ENCODE data around the gene RIMS3. TPM values are rescaled to one million over a fixed set of nuclear protein-coding genes. Genes with fewer than 3 reads are reported as not detected.
A peak's percentile ranks its signal among the peaks of the same experiment; 100 is the strongest.

Gene RIMS3
- total RNA-seq, 1 experiment from 2014 or later = 9.0 TPM

DNA sequence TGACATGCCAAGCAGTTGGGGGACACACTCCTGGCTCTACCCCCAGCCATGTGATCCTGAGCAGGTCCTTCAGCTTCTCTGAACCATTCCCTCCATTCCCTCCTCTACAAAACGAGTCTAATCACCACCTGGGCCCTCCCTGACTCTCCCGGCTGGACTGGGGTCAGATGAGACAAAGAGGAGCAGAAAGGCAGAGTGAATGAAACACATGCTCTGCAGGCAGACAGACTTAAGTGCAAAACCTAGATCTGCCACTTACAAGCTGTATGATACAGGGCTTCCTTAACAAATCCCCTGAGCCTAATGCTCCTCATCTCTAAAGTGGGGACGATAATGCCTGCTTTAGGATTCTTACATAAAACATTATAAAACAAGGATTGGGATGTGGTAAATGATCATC, 17.3 kb downstream of the RIMS3 start:
- ChIA-PET RAD21 (ENCODE audit: low non-redundant PET in 1 of 2, low total read pairs in 2 of 2, uncharacterized antibody in 2 of 2, unreplicated experiment in 2 of 2) (no interaction called here), POLR2A (no interaction called here)

DNA sequence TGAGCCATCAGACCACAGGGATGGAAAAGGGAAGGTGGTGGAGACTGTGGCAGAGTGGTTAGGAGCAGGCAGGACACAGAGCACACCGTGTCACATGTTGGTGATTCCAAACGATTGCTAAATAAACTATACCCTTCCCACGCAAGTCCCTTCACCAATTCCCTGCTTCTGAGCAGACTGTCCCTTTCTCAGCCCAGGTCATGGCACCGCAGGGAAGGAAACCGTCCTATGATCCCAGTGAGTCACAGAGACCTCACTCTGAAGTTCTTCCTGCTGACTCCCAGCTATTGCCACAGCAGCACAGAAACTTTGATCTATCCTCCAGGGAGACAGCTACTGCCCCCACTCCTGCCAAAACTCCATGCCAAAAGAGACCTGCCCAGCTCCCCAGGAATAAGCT, 19.2 kb downstream of the RIMS3 start:
- Histone ChIP-seq H3K27ac (ENCODE audit: low read depth, low read length) (0 out of 2 replicates have a peak overlapping the region, but pooled peaks have one; percentile 1), H3K27me3 (ENCODE audit: insufficient read depth, low read length) (no peaks in the 10 kb centered on the region), H4K20me1 (ENCODE audit: insufficient read depth) (no peaks in the 10 kb centered on the region), H3K9me2 (ENCODE audit: insufficient read depth) (no peaks in the 10 kb centered on the region), H3K79me2 (ENCODE audit: insufficient read depth, low read length) (no peaks in the 10 kb centered on the region), H3K9me3 (ENCODE audit: control insufficient read depth in 1 of 2, insufficient read depth in 1 of 2, low read depth in 1 of 2, low read length in 2 of 2) (no peaks in the 10 kb centered on the region), H3K4me1 (ENCODE audit: control insufficient read depth in 1 of 2, insufficient read depth in 2 of 2, low read length in 2 of 2) (peaks cover 13 to 49% of the 10 kb centered on the region in 2 experiments), H3K9ac (ENCODE audit: low read length) (peak overlapping the region; percentile 32; the same call in 1 of the 2 replicates), H3K4me3 (replicated peaks in 1 of 2; ENCODE audit: low read depth in 1 of 2, low read length in 2 of 2) (peak overlapping the region in 1 of 2 experiments; percentile 19; a peak in 2 of 4 replicates), H3K36me3 (ENCODE audit: control insufficient read depth in 1 of 2, insufficient read depth in 2 of 2, low read length in 2 of 2) (no peaks in the 10 kb centered on the region), H3K4me2 (ENCODE audit: low read length) (peak overlapping the region; percentile 78), H2AFZ (ENCODE audit: low read depth, low read length, poor library complexity, severe bottlenecking) (no peak overlapping the region)
- ChIA-PET CTCF (interaction anchor here (1.2 kb wide), 1 partner anchor 15 kb away, joined by 3 read pairs; no protein-coding TSS in a partner anchor), RAD21 (ENCODE audit: low non-redundant PET in 1 of 2, low total read pairs in 2 of 2, uncharacterized antibody in 2 of 2, unreplicated experiment in 2 of 2) (no interaction called here), POLR2A (no interaction called here)
- TF ChIP-seq EZH2 (IDR thresholded peaks at IDR 0.05) = no peak
- peak; percentile 48; the same call in 1 of the 2 replicates for TF ChIP-seq EGR1 (IDR thresholded peaks at IDR 0.05; ENCODE audit: low read depth)
- TF ChIP-seq TCF7L2 (IDR thresholded peaks at IDR 0.05; ENCODE audit: borderline replicate concordance, extremely low read depth, insufficient read depth, insufficient read length) = peak; percentile 79
- peak; percentile 92 for TF ChIP-seq CEBPB (IDR thresholded peaks at IDR 0.05; ENCODE audit: low read depth)
- TF ChIP-seq, protein P1, sequence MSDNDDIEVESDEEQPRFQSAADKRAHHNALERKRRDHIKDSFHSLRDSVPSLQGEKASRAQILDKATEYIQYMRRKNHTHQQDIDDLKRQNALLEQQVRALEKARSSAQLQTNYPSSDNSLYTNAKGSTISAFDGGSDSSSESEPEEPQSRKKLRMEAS (IDR thresholded peaks at IDR 0.05) = 0 out of 2 replicates have a peak, but pooled peaks have one; percentile 35
- TF ChIP-seq FOSL1 (IDR thresholded peaks at IDR 0.05; ENCODE audit: low read depth) = peak; percentile 81
- peak; percentile 34; the same call in 1 of the 2 replicates for TF ChIP-seq POLR2AphosphoS5 (IDR thresholded peaks at IDR 0.05; ENCODE audit: low read depth, low read length)
- TF ChIP-seq, protein P2, sequence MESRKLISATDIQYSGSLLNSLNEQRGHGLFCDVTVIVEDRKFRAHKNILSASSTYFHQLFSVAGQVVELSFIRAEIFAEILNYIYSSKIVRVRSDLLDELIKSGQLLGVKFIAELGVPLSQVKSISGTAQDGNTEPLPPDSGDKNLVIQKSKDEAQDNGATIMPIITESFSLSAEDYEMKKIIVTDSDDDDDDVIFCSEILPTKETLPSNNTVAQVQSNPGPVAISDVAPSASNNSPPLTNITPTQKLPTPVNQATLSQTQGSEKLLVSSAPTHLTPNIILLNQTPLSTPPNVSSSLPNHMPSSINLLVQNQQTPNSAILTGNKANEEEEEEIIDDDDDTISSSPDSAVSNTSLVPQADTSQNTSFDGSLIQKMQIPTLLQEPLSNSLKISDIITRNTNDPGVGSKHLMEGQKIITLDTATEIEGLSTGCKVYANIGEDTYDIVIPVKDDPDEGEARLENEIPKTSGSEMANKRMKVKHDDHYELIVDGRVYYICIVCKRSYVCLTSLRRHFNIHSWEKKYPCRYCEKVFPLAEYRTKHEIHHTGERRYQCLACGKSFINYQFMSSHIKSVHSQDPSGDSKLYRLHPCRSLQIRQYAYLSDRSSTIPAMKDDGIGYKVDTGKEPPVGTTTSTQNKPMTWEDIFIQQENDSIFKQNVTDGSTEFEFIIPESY (IDR thresholded peaks at IDR 0.05; ENCODE audit: extremely low read depth, insufficient replicate concordance, low read length) = no peak
- TF ChIP-seq JUND (IDR thresholded peaks at IDR 0.05) = peak; percentile 75
- no peak for TF ChIP-seq RAD21 (IDR thresholded peaks at IDR 0.05; ENCODE audit: low read depth)
- peak; percentile 71 for TF ChIP-seq SP1 (IDR thresholded peaks at IDR 0.05; ENCODE audit: low read depth)
- no peak for TF ChIP-seq ZNF274 (IDR thresholded peaks at IDR 0.05; ENCODE audit: low read depth, low read length)
- BruUV-seq (replicated peaks) = no TSS peak
- peak; percentile 87 for ATAC-seq
- intact Hi-C loops (cut with micrococcal nuclease) = no loop called here
- DNase-seq (ENCODE audit: low read depth, low spot score) = peak; percentile 39

More for the DNA sequence above, 17.3 kb downstream of the RIMS3 start:
- TF ChIP-seq EZH2 (IDR thresholded peaks at IDR 0.05) (no peak), POLR2AphosphoS5 (IDR thresholded peaks at IDR 0.05; ENCODE audit: low read depth, low read length) (no peak), RAD21 (IDR thresholded peaks at IDR 0.05; ENCODE audit: low read depth) (no peak), ZFX (IDR thresholded peaks at IDR 0.05) (no peak), FOSL1 (IDR thresholded peaks at IDR 0.05; ENCODE audit: low read depth) (no peak), SP1 (IDR thresholded peaks at IDR 0.05; ENCODE audit: low read depth) (no peak), CEBPB (IDR thresholded peaks at IDR 0.05; ENCODE audit: low read depth) (no peak)
- TF ChIP-seq, protein P3, sequence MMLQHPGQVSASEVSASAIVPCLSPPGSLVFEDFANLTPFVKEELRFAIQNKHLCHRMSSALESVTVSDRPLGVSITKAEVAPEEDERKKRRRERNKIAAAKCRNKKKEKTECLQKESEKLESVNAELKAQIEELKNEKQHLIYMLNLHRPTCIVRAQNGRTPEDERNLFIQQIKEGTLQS (IDR thresholded peaks at IDR 0.05) = no peak
- H4K20me1 ChIP-seq (ENCODE audit: insufficient read depth) = no peaks in the 10 kb centered on the region
- H3K9me3 ChIP-seq (ENCODE audit: control insufficient read depth in 1 of 2, insufficient read depth in 1 of 2, low read depth in 1 of 2, low read length in 2 of 2) = no peaks in the 10 kb centered on the region
- H3K79me2 ChIP-seq (ENCODE audit: insufficient read depth, low read length) = no peaks in the 10 kb centered on the region
- intact Hi-C loops (cut with micrococcal nuclease) = no loop called here
- ATAC-seq (no peak), DNase-seq (ENCODE audit: low read depth, low spot score) (no peak)
- CTCF ChIA-PET = interaction anchor here (1.3 to 1.6 kb wide), 2 partner anchors 21 to 23 kb away, joined by 3 read pairs; no protein-coding TSS in a partner anchor
- H3K4me1 ChIP-seq (ENCODE audit: control insufficient read depth in 1 of 2, insufficient read depth in 2 of 2, low read length in 2 of 2) = peaks cover 13 to 58% of the 10 kb centered on the region in 2 experiments
- no peak overlapping the region for H2AFZ ChIP-seq (ENCODE audit: low read depth, low read length, poor library complexity, severe bottlenecking)
- no TSS peak for BruUV-seq (replicated peaks)
- no peak overlapping the region for H3K4me2 ChIP-seq (ENCODE audit: low read length)
- H3K9ac ChIP-seq (ENCODE audit: low read length) = no peak overlapping the region
- H3K36me3 ChIP-seq (ENCODE audit: control insufficient read depth in 1 of 2, insufficient read depth in 2 of 2, low read length in 2 of 2) = no peaks in the 10 kb centered on the region
- no peak overlapping the region for H3K4me3 ChIP-seq (replicated peaks in 1 of 2; ENCODE audit: low read depth in 1 of 2, low read length in 2 of 2)
- no peaks in the 10 kb centered on the region for H3K9me2 ChIP-seq (ENCODE audit: insufficient read depth)
- H3K27me3 ChIP-seq (ENCODE audit: insufficient read depth, low read length) = no peaks in the 10 kb centered on the region
- no peak overlapping the region for H3K27ac ChIP-seq (ENCODE audit: low read depth, low read length)

Measured in HCT116 (cell line).